T47D (cell line): ENCODE measurements around the gene URM1.
A peak's percentile ranks its signal among the peaks of the same experiment; 100 is the strongest.
"Not testable (repeated sequence)": the region's sequence is repeated elsewhere in the genome, so short reads cannot be mapped to it uniquely, and the experiment has no call there.

ENCODE experiments used
- DNase-seq, 2 experiments: peaks; one replicate each; pipeline versions ENCODE4 v3.0.0 to v3.0.0-alpha.2; 2011 to 2012; ENCODE audit warnings: low read depth in 1 of 2, low spot score in 1 of 2
- JUND ChIP-seq: IDR thresholded peaks from 2 replicates; pipeline ENCODE4 v1.6.1; 2012; ENCODE audit warnings: low read depth
- in situ Hi-C: cut with HindIII; loops from 2 replicates; pipeline ENCODE4 v1.10.0; 2016; ENCODE audit warnings: low sequenced_read_pairs, low pct_unique_long_range_greater_than_20kb

URM1 gene

GRCh38 chr9:128370752-128371629 lies at the start of gene URM1:
URM1 (plus strand) TSS chr9:128371374; CDS start chr9:128371381, 7 bp downstream.
- in situ Hi-C loops = no loop called here
- TF ChIP-seq JUND = no peak
- peak; percentile 98 for DNase-seq

GRCh38 chr9:128321879-128322403 lies 49.2 kb upstream of the URM1 start:
- in situ Hi-C loops = no loop called here
- no peak for TF ChIP-seq JUND
- no peak for DNase-seq

GRCh38 chr9:128322404-128323211 lies 48.6 kb upstream of the URM1 start, which contains the start of the genes COQ4 and TRUB2:
COQ4 (plus strand) TSS chr9:128322839; CDS start chr9:128322859, 20 bp downstream.
TRUB2 (minus strand) TSS chr9:128322447; CDS start chr9:128322408, 39 bp downstream.
- no peak for TF ChIP-seq JUND
- in situ Hi-C loops = no loop called here
- peak; percentile 96 to 97 for DNase-seq

GRCh38 chr9:128323212-128323730 lies 47.9 kb upstream of the URM1 start:
- in situ Hi-C loops = no loop called here
- TF ChIP-seq JUND = no peak
- no peak for DNase-seq

- DNase-seq = no peak
- in situ Hi-C loops = no loop called here
- no peak for TF ChIP-seq JUND
Measured at GRCh38 chr9:128323791-128324190, 47.4 kb upstream of the URM1 start.

GRCh38 chr9:128324401-128324800 lies 46.8 kb upstream of the URM1 start:
- DNase-seq = no peak
- TF ChIP-seq JUND = no peak
- in situ Hi-C loops = no loop called here

- DNase-seq = no peak
- in situ Hi-C loops = no loop called here
- TF ChIP-seq JUND = no peak
Measured at GRCh38 chr9:128325629-128326028, 45.5 kb upstream of the URM1 start.

- no peak for DNase-seq
- in situ Hi-C loops = no loop called here
- TF ChIP-seq JUND = no peak
Measured at GRCh38 chr9:128333451-128333869, 37.7 kb upstream of the URM1 start.

- in situ Hi-C loops = no loop called here
- TF ChIP-seq JUND = no peak
- no peak for DNase-seq
Measured at GRCh38 chr9:128335161-128335560, 36.0 kb upstream of the URM1 start.

- no peak for DNase-seq
- TF ChIP-seq JUND = no peak
- in situ Hi-C loops = no loop called here
Measured at GRCh38 chr9:128335914-128336313, 35.3 kb upstream of the URM1 start.

GRCh38 chr9:128337936-128338335 lies 33.2 kb upstream of the URM1 start:
- no peak for TF ChIP-seq JUND
- in situ Hi-C loops = no loop called here
- DNase-seq = no peak

GRCh38 chr9:128338852-128339614 lies 32.1 kb upstream of the URM1 start:
- DNase-seq, in situ Hi-C loops: not testable (repeated sequence)
